Activated naive CD4-positive, alpha-beta T cell treated with anti-CD3 and anti-CD28 coated beads, Interleukin-2, amount 50 U/mL, for 16 hours (primary cell): ENCODE results near the gene LGALS3.
"Not testable (repeated sequence)": the region's sequence is repeated elsewhere in the genome, so short reads cannot be mapped to it uniquely, and the experiment has no call there.

Experiments used
- DNase-seq: peaks from one replicate; pipeline ENCODE4 v3.0.0-alpha.2; 2020

The LGALS3 gene

GRCh38 chr14:55129086-55129427, at the start of gene LGALS3:
TSS of gene LGALS3 (plus strand) at chr14:55129252. CDS start at chr14:55137374, 8,122 bp downstream.
- peak; percentile 24 for DNase-seq

GRCh38 chr14:55079961-55080360, 49.1 kb upstream of the LGALS3 start:
- DNase-seq = not testable (repeated sequence)

GRCh38 chr14:55084401-55085059, 44.5 kb upstream of the LGALS3 start:
- no peak for DNase-seq

GRCh38 chr14:55085060-55085660, 43.9 kb upstream of the LGALS3 start:
- DNase-seq = no peak

- DNase-seq = no peak
These were observed 42.1 kb upstream of the LGALS3 start for GRCh38 chr14:55086938-55087337.

GRCh38 chr14:55088356-55088755, 40.7 kb upstream of the LGALS3 start:
- DNase-seq = no peak

GRCh38 chr14:55092341-55092740, 36.7 kb upstream of the LGALS3 start:
- DNase-seq = no peak

- DNase-seq = no peak
These were observed 34.5 kb upstream of the LGALS3 start for GRCh38 chr14:55094292-55095157.

- peak; percentile 39 for DNase-seq
These were observed 31.0 kb upstream of the LGALS3 start for GRCh38 chr14:55097881-55098560.

GRCh38 chr14:55098561-55098898, 30.5 kb upstream of the LGALS3 start:
- DNase-seq = no peak

- DNase-seq = no peak
These were observed 29.3 kb upstream of the LGALS3 start for GRCh38 chr14:55099756-55100155.

GRCh38 chr14:55101698-55102097, 27.4 kb upstream of the LGALS3 start:
- no peak for DNase-seq

- no peak for DNase-seq
These were observed 26.9 kb upstream of the LGALS3 start for GRCh38 chr14:55102141-55102621.

- no peak for DNase-seq
These were observed 25.9 kb upstream of the LGALS3 start for GRCh38 chr14:55103005-55103640.

GRCh38 chr14:55103971-55104954, 24.8 kb upstream of the LGALS3 start:
- DNase-seq = no peak

GRCh38 chr14:55105991-55106390, 23.1 kb upstream of the LGALS3 start:
- no peak for DNase-seq

GRCh38 chr14:55107766-55108554, 21.1 kb upstream of the LGALS3 start:
- no peak for DNase-seq

- no peak for DNase-seq
These were observed 19.2 kb upstream of the LGALS3 start for GRCh38 chr14:55109836-55110235.

GRCh38 chr14:55111122-55111708, 17.8 kb upstream of the LGALS3 start:
- DNase-seq = no peak

- DNase-seq = no peak
These were observed 14.3 kb upstream of the LGALS3 start for GRCh38 chr14:55114720-55115119.
